MM.1S (cell line): Measurements from ENCODE around the gene TPPP2.

Source experiments
- CTCF ChIP-seq: fragments of 300-600 bp; sonication (generic); IDR thresholded peaks from 2 replicates; pipeline ENCODE4 v1.5.1; 2016; ENCODE audit warnings: antibody characterized with exemption, low read length, mixed read lengths
- EZH2 ChIP-seq: fragments of 300-600 bp; sonication (generic); optimal IDR thresholded peaks from 2 replicates; pipeline ENCODE3; 2017; ENCODE audit warnings: low read depth, mild to moderate bottlenecking, antibody characterized with exemption, low read length, mixed read lengths
- EZH2phosphoT487 ChIP-seq: fragments of 300-600 bp; sonication (generic); IDR thresholded peaks from 2 replicates; pipeline ENCODE4 v1.6.1; 2018; ENCODE audit warnings: antibody characterized with exemption, low read length

GRCh38 chr14:21042918-21043317 is 12.9 kb downstream of the TPPP2 start:
- TF ChIP-seq CTCF (no peak), EZH2 (no peak), EZH2phosphoT487 (no peak)
